NCI-H1417 (cell line): ENCODE data around the gene ECD.
"Not testable (repeated sequence)": the region's sequence is repeated elsewhere in the genome, so short reads cannot be mapped to it uniquely, and the experiment has no call there.

ENCODE experiments used
- DNase-seq, 3 experiments: peaks; one replicate each; lab custom pipeline; 2025; lab: John Stamatoyannopoulos, UW

Gene ECD

DNA sequence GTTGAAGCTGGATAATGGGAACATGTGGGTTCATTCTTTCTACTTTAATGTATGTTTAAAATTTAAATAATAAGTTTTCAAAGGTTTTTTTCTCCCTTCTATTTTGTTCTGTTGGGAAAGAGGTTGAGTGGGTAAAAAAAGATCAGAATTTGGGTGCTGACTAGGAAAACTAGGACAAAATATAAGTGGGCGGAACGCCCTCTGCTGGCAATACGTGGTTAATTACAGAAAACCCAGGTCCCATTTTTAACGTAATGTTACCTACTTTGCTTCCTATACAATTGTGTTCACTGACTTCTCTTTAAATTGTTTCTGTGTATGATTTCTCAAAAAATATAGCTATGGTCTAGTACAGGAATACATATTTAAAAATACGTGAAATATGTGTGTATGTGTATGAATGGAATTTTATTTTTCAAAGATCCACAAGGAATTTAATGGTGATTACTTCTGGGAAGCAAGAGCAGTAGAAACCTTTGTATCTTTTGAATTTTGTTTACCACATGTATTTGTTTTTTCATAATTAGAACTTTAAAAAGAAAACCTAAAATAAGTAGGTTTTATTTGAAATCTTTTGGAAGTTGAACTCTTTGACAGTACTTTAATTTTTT lies 8.7 kb downstream of the ECD start:
- peak; percentile 14 to 54 (median 18) for DNase-seq

GRCh38 chr10:73156054-73156453 lies 11.8 kb downstream of the ECD start:
- no peak for DNase-seq

- no peak for DNase-seq
Observed at GRCh38 chr10:73152009-73152408, 15.8 kb downstream of the ECD start.

DNA sequence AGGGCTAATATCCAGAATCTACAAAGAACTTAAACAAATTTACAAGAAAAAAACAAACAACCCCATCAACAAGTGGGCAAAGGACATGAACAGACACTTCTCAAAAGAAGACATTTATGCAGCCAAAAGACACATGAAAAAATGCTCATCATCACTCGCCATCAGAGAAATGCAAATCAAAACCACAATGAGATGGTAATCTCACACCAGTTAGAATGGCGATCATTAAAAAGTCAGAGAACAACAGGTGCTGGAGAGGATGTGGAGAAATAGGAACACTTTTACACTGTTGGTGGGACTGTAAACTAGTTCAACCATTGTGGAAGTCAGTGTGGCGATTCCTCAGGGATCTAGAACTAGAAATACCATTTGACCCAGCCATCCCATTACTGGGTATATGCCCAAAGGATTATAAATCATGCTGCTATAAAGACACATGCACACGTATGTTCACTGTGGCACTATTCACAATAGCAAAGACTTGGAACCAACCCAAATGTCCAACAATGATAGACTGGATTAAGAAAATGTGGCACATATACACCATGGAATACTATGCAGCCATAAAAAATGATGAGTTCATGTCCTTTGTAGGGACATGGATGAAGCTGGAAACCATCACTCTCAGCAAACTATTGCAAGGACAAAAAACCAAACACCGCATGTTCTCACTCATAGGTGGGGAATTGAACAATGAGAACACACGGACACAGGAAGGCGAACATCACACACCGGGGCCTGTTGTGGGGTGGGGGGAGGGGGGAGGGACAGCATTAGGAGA lies 17.0 kb downstream of the ECD start:
- not testable (repeated sequence) for DNase-seq

GRCh38 chr10:73141603-73142002 lies 26.2 kb downstream of the ECD start:
- no peak for DNase-seq

- no peak for DNase-seq
Observed at GRCh38 chr10:73139251-73139650, 28.6 kb downstream of the ECD start.

- DNase-seq, result no peak
Observed at GRCh38 chr10:73136627-73137026, 31.2 kb downstream of the ECD start.

GRCh38 chr10:73134727-73135126 lies 33.1 kb downstream of the ECD start:
- no peak for DNase-seq

DNA sequence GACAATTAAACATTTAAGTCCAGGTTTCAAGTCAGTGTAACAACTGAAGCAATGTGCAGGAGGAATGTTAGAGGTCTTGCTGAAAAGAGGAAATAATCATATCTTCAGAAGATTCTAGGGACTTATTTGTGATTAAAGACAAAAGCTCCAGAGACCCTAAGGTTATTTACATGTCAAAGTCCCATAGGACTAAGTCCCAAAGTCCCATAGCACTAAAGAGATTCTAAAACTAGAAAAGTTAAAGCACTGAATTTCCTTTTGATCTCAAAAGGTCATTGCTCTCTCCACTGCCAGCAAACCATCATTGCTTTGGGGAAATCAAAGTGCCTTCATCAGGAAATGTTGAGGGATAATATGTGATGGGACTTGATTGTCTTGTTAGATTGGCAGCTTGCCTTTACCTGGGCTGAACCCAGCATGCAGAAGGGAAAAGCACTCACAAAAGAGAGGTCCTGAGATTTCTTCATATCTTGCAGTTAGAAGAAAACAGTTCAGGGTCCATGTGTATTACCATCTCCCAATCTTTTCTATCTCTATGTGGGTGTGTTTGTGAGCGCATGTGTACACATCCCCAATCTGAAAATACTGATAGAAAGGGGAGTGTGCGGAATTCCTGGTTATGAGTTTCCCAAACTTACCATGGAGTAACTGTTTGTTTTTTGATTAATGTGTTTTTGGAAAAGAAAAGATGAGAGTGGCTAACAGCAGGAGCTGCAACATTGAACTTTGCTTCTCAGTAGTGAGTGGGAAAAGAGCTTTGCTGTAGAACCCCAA lies 35.7 kb downstream of the ECD start:
- DNase-seq, result peak in 1 of 3 experiments; percentile 6

- DNase-seq, result peak in 2 of 3 experiments; percentile 22 to 79
Observed at GRCh38 chr10:73131301-73131700, 36.5 kb downstream of the ECD start.

GRCh38 chr10:73126343-73126742 lies 41.5 kb downstream of the ECD start:
- no peak for DNase-seq

GRCh38 chr10:73119952-73120351 lies 47.9 kb downstream of the ECD start:
- no peak for DNase-seq

DNA sequence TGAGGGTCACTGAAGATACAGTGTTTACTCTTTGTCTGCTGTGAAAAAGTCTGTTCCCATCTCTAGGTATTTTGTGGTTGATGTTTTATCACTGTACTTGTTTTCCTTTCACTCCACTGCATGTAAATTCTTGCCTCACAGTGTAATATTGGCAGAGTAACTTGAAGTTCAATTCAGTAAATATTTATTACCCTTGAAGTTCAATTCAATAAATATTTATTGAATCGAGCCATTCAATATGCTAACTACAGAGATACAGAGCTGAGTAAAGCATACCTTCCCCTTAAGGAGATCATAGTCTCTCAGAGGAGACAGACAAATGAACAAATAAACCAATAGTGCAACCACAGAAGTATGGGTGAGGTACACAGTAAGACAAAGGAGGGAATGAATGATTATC lies 48.4 kb downstream of the ECD start:
- DNase-seq, result no peak

DNA sequence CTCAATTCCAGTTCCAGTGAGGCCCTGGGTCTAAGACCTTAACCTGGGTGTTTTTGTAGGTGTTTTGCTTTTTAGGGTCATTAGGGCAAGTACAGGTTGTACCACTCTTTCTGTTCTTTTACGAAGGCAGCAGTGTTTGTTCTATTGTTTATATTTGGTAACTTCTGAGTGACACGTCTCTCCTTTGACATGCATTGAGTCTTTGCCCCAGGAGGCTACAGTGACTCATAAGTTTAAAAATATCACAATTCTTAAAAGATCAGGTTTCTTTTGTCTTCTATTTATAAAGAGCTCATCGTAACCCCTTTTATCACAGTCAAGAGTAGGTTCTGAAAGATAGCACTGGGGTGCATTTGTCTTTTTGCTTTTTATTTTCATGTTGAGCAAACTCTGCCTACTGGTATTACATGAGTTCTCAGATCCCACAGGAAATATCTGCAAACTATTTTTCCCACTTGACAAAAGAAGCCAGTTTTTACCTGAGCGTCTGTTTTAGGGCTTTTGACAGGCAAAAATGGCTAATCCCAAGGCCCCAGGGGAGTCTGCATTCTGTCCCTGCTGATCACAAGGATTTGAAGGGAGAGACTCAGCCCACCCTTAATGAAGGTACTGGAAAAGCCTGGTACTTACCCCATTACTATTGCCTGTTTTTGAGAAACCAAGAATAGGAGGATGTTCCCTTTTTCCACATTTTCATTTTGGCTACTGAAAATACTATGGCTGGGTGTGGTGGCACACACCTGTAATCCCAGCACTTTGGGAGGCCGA lies 49.6 kb downstream of the ECD start:
- DNase-seq, result no peak

GRCh38 chr10:73116017-73116416 lies 51.8 kb downstream of the ECD start:
- DNase-seq, result no peak

DNA sequence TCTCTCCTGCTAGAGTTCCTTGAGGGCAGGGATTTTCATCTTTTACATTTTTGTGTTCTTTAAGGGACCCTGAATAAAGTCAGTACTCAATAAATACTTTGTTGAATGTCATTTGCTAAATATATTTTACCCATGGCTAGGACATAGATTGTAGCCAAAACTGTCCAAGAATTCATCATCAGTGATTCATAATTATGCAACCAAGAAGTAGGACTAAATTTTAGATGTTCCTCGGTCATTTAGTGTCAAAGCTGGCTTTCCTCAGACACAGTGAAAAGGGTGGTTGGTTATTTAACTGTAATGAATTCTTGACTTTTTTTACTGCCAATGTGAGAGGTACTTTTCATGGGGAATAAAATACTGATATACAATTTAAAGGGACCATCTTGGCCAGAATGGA lies 54.3 kb downstream of the ECD start:
- DNase-seq, result no peak

GRCh38 chr10:73112032-73112431 lies 55.8 kb downstream of the ECD start:
- DNase-seq, result not testable (repeated sequence)

GRCh38 chr10:73110345-73110849 lies 57.4 kb downstream of the ECD start, which contains the start of gene NUDT13:
Gene NUDT13 (plus strand): TSS chr10:73110455. CDS start chr10:73114366, 3,911 bp downstream.
- peak in 1 of 3 experiments; percentile 35 for DNase-seq

- DNase-seq, result not testable (repeated sequence)
Observed at GRCh38 chr10:73109248-73109652, 58.6 kb downstream of the ECD start.

- no peak for DNase-seq
Observed at GRCh38 chr10:73106301-73106700, 61.5 kb downstream of the ECD start.

GRCh38 chr10:73099141-73099540 lies 68.7 kb downstream of the ECD start:
- DNase-seq, result no peak

DNA sequence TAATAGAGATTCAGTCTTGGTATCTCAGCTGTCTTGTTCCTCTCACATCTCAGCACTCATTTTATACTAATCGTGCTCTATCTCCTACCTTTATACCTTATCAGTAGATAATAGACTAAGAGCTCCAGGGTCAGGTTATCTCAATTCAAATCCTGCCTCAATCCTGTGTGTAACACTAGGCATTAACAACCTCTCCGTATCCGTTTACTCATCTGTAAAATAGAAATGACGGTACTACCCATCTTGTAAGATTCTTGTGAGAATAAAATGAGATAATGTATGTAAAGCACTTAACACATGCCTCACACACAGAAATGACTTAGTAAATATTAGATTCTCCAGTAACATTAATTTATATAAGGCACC lies 70.5 kb downstream of the ECD start:
- no peak for DNase-seq
